ENCODE measurements around the gene C10orf71. TPM values are rescaled to one million over a fixed set of nuclear protein-coding genes. Genes with fewer than 3 reads are reported as not detected.

Gene C10orf71
- total RNA-seq, 1 experiment from 2014 or later: not detected

DNA sequence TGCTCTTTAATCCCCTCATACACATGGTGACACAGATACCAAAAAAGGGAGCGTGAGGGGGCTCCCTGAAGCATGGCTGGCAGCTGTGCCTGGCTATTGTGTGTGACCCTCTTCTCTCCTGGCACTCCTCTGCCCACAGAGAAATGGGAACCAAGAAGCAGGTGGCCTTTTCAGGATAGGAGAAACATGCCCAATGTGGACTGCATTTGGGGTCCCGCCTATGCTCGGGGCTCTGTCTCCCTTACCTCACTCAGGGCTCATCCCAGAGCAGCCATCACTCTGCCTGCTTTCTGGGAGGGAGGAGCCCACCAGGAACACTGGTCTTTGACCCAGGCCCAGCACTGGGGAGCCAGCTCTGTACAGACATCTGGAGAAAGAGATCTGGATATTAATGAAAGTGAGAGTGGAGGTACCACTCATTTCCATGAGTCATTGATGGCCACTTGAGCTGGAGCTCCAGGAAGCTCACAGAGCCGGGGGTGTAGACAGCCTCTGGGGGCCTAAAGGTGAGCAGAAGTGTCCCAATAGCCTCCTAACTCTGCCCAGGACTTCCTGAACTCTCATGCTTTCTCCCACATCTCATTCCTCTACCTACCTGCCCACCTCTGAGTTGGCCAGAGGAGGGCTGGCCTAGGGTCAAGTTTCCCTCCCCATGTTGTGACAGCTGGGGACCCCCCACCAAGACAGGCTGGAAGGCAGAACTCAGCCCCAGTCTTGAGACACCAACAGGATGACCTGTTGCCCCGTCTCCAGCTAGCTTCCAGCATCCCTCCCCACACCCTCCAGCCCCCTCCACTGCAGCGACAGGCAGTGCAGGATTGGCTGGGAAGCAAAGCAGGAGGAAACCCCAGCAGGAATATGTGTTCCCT, 54.3 kb downstream of the C10orf71 start:
- H3K4me3 ChIP-seq (ENCODE audit: low read depth, low read length, poor library complexity, severe bottlenecking): no peak overlapping the region
- CTCF ChIA-PET: no interaction called here
- H3K4me1 ChIP-seq (ENCODE audit: insufficient read depth, low read length, poor library complexity, severe bottlenecking): no peaks in the 10 kb centered on the region
- H3K27me3 ChIP-seq (replicated peaks; ENCODE audit: insufficient read depth, low read depth, low read length, poor library complexity): no peaks in the 10 kb centered on the region
- POLR2A ChIA-PET (ENCODE audit: low non-redundant PET): no interaction called here
- H3K9me3 ChIP-seq (ENCODE audit: low read depth, low read length, poor library complexity, severe bottlenecking): no peaks in the 10 kb centered on the region
- no peak for DNase-seq (ENCODE audit: low spot score)
- H3K36me3 ChIP-seq (ENCODE audit: insufficient read depth, low read length, poor library complexity, severe bottlenecking): no peaks in the 10 kb centered on the region
- no TSS peak for BruUV-seq (replicated peaks)
- intact Hi-C loops (cut with micrococcal nuclease; ENCODE audit: unreplicated experiment): no loop called here
- H3K27ac ChIP-seq (ENCODE audit: low read depth, low read length, poor library complexity, severe bottlenecking): no peak overlapping the region
- no peak for TF ChIP-seq EZH2 (IDR thresholded peaks at IDR 0.05; ENCODE audit: borderline replicate concordance, low read depth, low read length, poor library complexity, severe bottlenecking)
- TF ChIP-seq, protein P1, sequence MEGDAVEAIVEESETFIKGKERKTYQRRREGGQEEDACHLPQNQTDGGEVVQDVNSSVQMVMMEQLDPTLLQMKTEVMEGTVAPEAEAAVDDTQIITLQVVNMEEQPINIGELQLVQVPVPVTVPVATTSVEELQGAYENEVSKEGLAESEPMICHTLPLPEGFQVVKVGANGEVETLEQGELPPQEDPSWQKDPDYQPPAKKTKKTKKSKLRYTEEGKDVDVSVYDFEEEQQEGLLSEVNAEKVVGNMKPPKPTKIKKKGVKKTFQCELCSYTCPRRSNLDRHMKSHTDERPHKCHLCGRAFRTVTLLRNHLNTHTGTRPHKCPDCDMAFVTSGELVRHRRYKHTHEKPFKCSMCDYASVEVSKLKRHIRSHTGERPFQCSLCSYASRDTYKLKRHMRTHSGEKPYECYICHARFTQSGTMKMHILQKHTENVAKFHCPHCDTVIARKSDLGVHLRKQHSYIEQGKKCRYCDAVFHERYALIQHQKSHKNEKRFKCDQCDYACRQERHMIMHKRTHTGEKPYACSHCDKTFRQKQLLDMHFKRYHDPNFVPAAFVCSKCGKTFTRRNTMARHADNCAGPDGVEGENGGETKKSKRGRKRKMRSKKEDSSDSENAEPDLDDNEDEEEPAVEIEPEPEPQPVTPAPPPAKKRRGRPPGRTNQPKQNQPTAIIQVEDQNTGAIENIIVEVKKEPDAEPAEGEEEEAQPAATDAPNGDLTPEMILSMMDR (conservative IDR thresholded peaks at IDR 0.05; ENCODE audit: low read depth, low read length): no peak

DNA sequence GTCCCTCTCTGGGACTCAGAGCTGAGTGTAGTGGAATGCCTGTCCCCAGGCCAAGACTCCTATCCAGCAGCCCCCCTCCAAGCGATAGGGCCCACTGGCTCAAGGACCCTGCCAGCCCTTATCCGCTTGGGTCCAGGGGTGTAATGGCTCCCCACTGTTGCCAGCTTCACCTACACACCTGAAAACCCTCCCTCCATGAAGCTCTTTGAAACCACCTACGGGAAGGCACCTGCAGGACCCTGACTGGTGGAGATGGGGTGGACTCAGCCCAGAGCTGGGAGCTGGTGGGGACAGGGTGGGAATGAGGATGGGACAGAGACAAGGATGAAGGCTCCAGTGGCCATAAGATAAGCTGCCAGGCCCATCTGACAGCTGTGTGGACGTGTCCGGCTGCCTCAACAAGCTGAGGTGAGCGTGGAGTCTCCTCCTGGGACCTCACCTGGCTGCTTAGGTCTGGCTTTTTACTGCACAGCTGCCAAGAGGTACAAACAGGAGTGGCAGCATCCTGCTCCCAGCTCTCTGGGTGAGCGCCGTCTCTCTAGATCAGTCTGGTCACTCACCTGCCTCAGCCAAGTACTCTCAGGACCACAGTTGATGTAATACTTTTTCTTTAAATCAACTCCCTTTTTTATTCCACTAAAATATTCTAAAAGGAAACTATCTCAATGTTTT, 55.1 kb downstream of the C10orf71 start:
- DNase-seq (ENCODE audit: low spot score): no peak
- no peaks in the 10 kb centered on the region for H3K4me1 ChIP-seq (ENCODE audit: insufficient read depth, low read length, poor library complexity, severe bottlenecking)
- no peaks in the 10 kb centered on the region for H3K27me3 ChIP-seq (replicated peaks; ENCODE audit: insufficient read depth, low read depth, low read length, poor library complexity)
- H3K36me3 ChIP-seq (ENCODE audit: insufficient read depth, low read length, poor library complexity, severe bottlenecking): no peaks in the 10 kb centered on the region
- no TSS peak for BruUV-seq (replicated peaks)
- intact Hi-C loops (cut with micrococcal nuclease; ENCODE audit: unreplicated experiment): no loop called here
- ChIA-PET CTCF (no interaction called here), POLR2A (ENCODE audit: low non-redundant PET) (no interaction called here)
- H3K4me3 ChIP-seq (ENCODE audit: low read depth, low read length, poor library complexity, severe bottlenecking): no peak overlapping the region
- no peak for TF ChIP-seq EZH2 (IDR thresholded peaks at IDR 0.05; ENCODE audit: borderline replicate concordance, low read depth, low read length, poor library complexity, severe bottlenecking)
- TF ChIP-seq, protein P1 (conservative IDR thresholded peaks at IDR 0.05; ENCODE audit: low read depth, low read length): no peak
- no peaks in the 10 kb centered on the region for H3K9me3 ChIP-seq (ENCODE audit: low read depth, low read length, poor library complexity, severe bottlenecking)
- H3K27ac ChIP-seq (ENCODE audit: low read depth, low read length, poor library complexity, severe bottlenecking): no peak overlapping the region

DNA sequence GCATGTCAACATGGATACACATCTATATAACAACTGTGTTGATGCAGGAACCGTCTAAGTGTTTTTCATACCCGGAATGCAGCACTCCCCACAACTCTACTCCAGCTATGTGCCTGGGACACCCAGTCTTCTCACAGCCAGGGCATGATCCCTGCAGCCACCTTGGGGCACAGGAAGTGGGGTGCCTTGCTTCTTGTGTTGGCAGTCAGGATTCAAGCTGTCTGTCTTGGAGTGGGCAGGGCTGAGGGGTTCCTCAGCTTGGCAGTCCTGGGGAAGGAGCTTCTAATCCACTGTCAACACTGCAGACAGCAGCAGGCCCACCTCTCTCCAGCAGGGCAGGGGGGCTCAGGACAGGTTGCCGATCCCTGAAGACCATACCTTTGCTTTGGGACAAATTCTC, 55.6 kb downstream of the C10orf71 start:
- no peaks in the 10 kb centered on the region for H3K36me3 ChIP-seq (ENCODE audit: insufficient read depth, low read length, poor library complexity, severe bottlenecking)
- TF ChIP-seq, protein P1 (conservative IDR thresholded peaks at IDR 0.05; ENCODE audit: low read depth, low read length): no peak
- TF ChIP-seq EZH2 (IDR thresholded peaks at IDR 0.05; ENCODE audit: borderline replicate concordance, low read depth, low read length, poor library complexity, severe bottlenecking): no peak
- H3K4me1 ChIP-seq (ENCODE audit: insufficient read depth, low read length, poor library complexity, severe bottlenecking): no peaks in the 10 kb centered on the region
- no peak overlapping the region for H3K27ac ChIP-seq (ENCODE audit: low read depth, low read length, poor library complexity, severe bottlenecking)
- CTCF ChIA-PET: no interaction called here
- POLR2A ChIA-PET (ENCODE audit: low non-redundant PET): no interaction called here
- intact Hi-C loops (cut with micrococcal nuclease; ENCODE audit: unreplicated experiment): no loop called here
- H3K4me3 ChIP-seq (ENCODE audit: low read depth, low read length, poor library complexity, severe bottlenecking): no peak overlapping the region
- H3K9me3 ChIP-seq (ENCODE audit: low read depth, low read length, poor library complexity, severe bottlenecking): no peaks in the 10 kb centered on the region
- no peaks in the 10 kb centered on the region for H3K27me3 ChIP-seq (replicated peaks; ENCODE audit: insufficient read depth, low read depth, low read length, poor library complexity)
- BruUV-seq (replicated peaks): no TSS peak
- DNase-seq (ENCODE audit: low spot score): no peak
